Right lobe of liver (tissue), 6 donors: ENCODE data around the gene NAV2. TPM values are rescaled to one million over a fixed set of nuclear protein-coding genes. Genes with fewer than 3 reads are reported as not detected.

ENCODE experiments used
- ATAC-seq, 4 donors: fragments of 200-7000 bp; cut with Tn5 transposase; one replicate each; pipeline ENCODE4 v1.9.1; 2020; ENCODE audit warnings: mild to moderate bottlenecking in 4 of 4, moderate library complexity in 4 of 4
- DNase-seq, 3 donors: peaks; one replicate each; pipeline ENCODE4 v3.0.0-alpha.2; 2020
- H3K27ac ChIP-seq, 3 donors: fragments of 200-600 bp; one replicate each; pipeline ENCODE4 v1.8.0; 2022
- H3K27me3 ChIP-seq, 2 donors: fragments of 200-600 bp; one replicate each; pipeline ENCODE4 v1.8.0; 2022
- H3K36me3 ChIP-seq, 4 donors: fragments of 200-600 bp; sonication (generic) in 1 of 4; one replicate each; pipeline versions ENCODE4 v1.5.1 to v1.8.0; 2017 to 2022; ENCODE audit warnings: control low read depth in 1 of 4
- H3K4me1 ChIP-seq, 4 donors: fragments of 200-600 bp; sonication (generic) in 1 of 4; one replicate each; pipeline versions ENCODE4 v1.5.1 to v1.8.0; 2017 to 2022; ENCODE audit warnings: control low read depth in 1 of 4
- H3K4me3 ChIP-seq, 3 donors: fragments of 200-600 bp; one replicate each; pipeline ENCODE4 v1.8.0; 2022
- H3K9me3 ChIP-seq, 4 donors: fragments of 200-600 bp; sonication (generic) in 1 of 4; one replicate each; pipeline versions ENCODE4 v1.5.1 to v1.8.0; 2017 to 2022; ENCODE audit warnings: control low read depth in 1 of 4
- CTCF ChIP-seq, 4 donors: fragments of 200-600 bp in 3 of 4; fragments of 450-650 bp in 1 of 4; IDR thresholded peaks; one replicate each; pipeline versions ENCODE4 v1.5.1 to v1.8.0; 2016 to 2022; ENCODE audit warnings: antibody characterized with exemption in 4 of 4, mild to moderate bottlenecking in 2 of 4
- POLR2A ChIP-seq: fragments of 450-650 bp; IDR thresholded peaks from one replicate; pipeline ENCODE4 v1.6.1; 2017; ENCODE audit warnings: antibody characterized with exemption, mild to moderate bottlenecking
- WGBS: methylation state at CpG from one replicate; pipeline ENCODE4 v1.1.6; 2018; ENCODE audit warnings: low coverage, low lambda C conversion rate; ENCODE audit not compliant: insufficient coverage; ENCODE audit errors: missing lambda C conversion rate; 5-methylcytosine and 5-hydroxymethylcytosine counted together
- intact Hi-C, 2 donors: fragments of 100-400 bp; cut with DNase I; formaldehyde crosslinking; loops; one replicate each; pipeline versions ENCODE4 v1.11.2 to v1.14.1; 2022
- total RNA-seq, 6 experiments: library from RNA; depleted of rRNA in 2 of 6; stranded (reverse); fragments of >200 nt in 2 of 6; fragmentation: NEBNext Ultra II Directional in 3 of 6; extraction: Animal tissue kit (Norgen Biotek cat#: 25700) in 3 of 6; gene quantifications; one replicate each; pipeline versions ENCODE4 v1.1.0 to v1.2.4, GENCODE V29; 2016 to 2023
- donor health status: DM: no; HTN: yes; CAD: no.
- donor health status: DM: no; HTN: no; CAD: no.
- donor health status: DM: no; HTN: no; CAD: no.
- donor health status: DM: no; HTN: yes; CAD: no.
- donor health status: DM: no; HTN: yes; CAD: no.

The NAV2 gene
- total RNA-seq, 6 experiments from 2014 or later = 15.5 to 69.2 (median 37.1) TPM

- Histone ChIP-seq H3K27ac (no peak overlapping the region), H3K36me3 (no peaks in the 10 kb centered on the region), H3K4me1 (peaks cover 0 to 16% (median 5%) of the 10 kb centered on the region in 4 donors), H3K27me3 (no peaks in the 10 kb centered on the region), H3K4me3 (no peak overlapping the region), H3K9me3 (no peaks in the 10 kb centered on the region)
- no peak for ATAC-seq
- intact Hi-C loops = no loop called here
- DNase-seq = no peak
- TF ChIP-seq CTCF (IDR thresholded peaks at IDR 0.05) = no peak
- TF ChIP-seq POLR2A = no peak
Measured at GRCh38 chr11:19845626-19846025, 133.0 kb downstream of the NAV2 start.

GRCh38 chr11:19846654-19847305 is 134.1 kb downstream of the NAV2 start:
- peaks cover 0 to 16% (median 5%) of the 10 kb centered on the region in 4 donors for H3K4me1 ChIP-seq
- intact Hi-C loops = no loop called here
- ATAC-seq (peak in 1 of 4 donors; percentile 44), DNase-seq (no peak)
- no peak overlapping the region for H3K4me3 ChIP-seq
- H3K27ac ChIP-seq = no peak overlapping the region
- TF ChIP-seq CTCF (IDR thresholded peaks at IDR 0.05) = no peak
- no peak for TF ChIP-seq POLR2A
- no peaks in the 10 kb centered on the region for H3K27me3 ChIP-seq
- WGBS = 64% methylated on average over 6 of the region's 6 CpGs
- no peaks in the 10 kb centered on the region for H3K36me3 ChIP-seq
- no peaks in the 10 kb centered on the region for H3K9me3 ChIP-seq

DNA sequence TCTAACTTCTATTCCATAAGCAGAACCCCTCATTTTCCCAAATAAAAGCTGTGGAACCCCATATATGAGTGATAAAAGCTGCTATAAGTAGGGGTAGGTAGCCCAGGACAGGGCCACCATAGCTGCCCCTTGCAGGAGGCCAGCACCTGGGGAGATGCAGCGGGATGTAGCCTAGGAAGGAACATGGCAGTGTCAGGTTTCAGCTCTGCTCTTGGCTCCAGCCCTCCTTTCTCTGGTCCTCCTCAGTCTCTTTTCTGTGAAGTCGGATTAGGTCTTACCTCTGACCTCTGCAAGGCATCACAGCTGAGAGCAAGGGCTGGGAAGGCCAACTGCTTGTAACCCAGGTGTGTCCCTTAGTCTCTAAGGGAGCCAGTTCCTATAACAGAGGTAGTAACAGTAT is 135.6 kb downstream of the NAV2 start:
- no peaks in the 10 kb centered on the region for H3K27me3 ChIP-seq
- intact Hi-C loops = no loop called here
- peaks cover 0 to 16% (median 5%) of the 10 kb centered on the region in 4 donors for H3K4me1 ChIP-seq
- no peak overlapping the region for H3K27ac ChIP-seq
- H3K36me3 ChIP-seq = no peaks in the 10 kb centered on the region
- ATAC-seq (no peak), DNase-seq (no peak)
- no peaks in the 10 kb centered on the region for H3K9me3 ChIP-seq
- 100% methylated on average over 1 of the region's 2 CpGs for WGBS
- TF ChIP-seq CTCF (IDR thresholded peaks at IDR 0.05) (no peak), POLR2A (no peak)
- no peak overlapping the region for H3K4me3 ChIP-seq

- intact Hi-C loops = no loop called here
- ATAC-seq (peak; percentile 52 to 79 (median 57)), DNase-seq (peak in 2 of 3 donors; percentile 50 to 66)
- no peak for TF ChIP-seq CTCF (IDR thresholded peaks at IDR 0.05)
- no peak for TF ChIP-seq POLR2A
- H3K4me1 ChIP-seq = peaks cover 0 to 16% (median 5%) of the 10 kb centered on the region in 4 donors
- H3K9me3 ChIP-seq = no peaks in the 10 kb centered on the region
- 68% methylated on average over 4 of the region's 6 CpGs for WGBS
- no peak overlapping the region for H3K27ac ChIP-seq
- no peaks in the 10 kb centered on the region for H3K27me3 ChIP-seq
- H3K4me3 ChIP-seq = no peak overlapping the region
- no peaks in the 10 kb centered on the region for H3K36me3 ChIP-seq
Measured at GRCh38 chr11:19849107-19849789, 136.6 kb downstream of the NAV2 start.
